HepG2 (cell line): Measurements from ENCODE around the gene TENT4B. TPM values are rescaled to one million over a fixed set of nuclear protein-coding genes. Genes with fewer than 3 reads are reported as not detected.

Source experiments
- AGO1 ChIP-seq: fragments of 200-400 bp; formaldehyde crosslinking; IDR thresholded peaks from 2 replicates; pipeline ENCODE4 v1.6.1; 2017; ENCODE audit warnings: mild to moderate bottlenecking, low read depth, low read length, moderate library complexity; ENCODE audit not compliant: poor library complexity, severe bottlenecking
- ATF1 ChIP-seq: IDR thresholded peaks from 2 replicates; pipeline ENCODE4 v1.6.1; 2016; ENCODE audit warnings: mild to moderate bottlenecking, control low read depth
- GTF3A ChIP-seq: sonication (generic); formaldehyde crosslinking; conservative IDR thresholded peaks from 2 replicates; pipeline ENCODE4 v1.4.0; 2020; ENCODE audit warnings: mild to moderate bottlenecking, missing genetic modification reagents
- KLF9 ChIP-seq: IDR thresholded peaks from 2 replicates; pipeline ENCODE4 v1.6.1; 2016; ENCODE audit warnings: low read depth
- MEIS1 ChIP-seq: sonication (generic); formaldehyde crosslinking; IDR thresholded peaks from 2 replicates; pipeline ENCODE4 v1.9.0; 2021; ENCODE audit warnings: mild to moderate bottlenecking, missing genetic modification reagents, moderate library complexity, borderline replicate concordance
- NFATC3 ChIP-seq: sonication (generic); formaldehyde crosslinking; IDR thresholded peaks from 2 replicates; pipeline ENCODE4 v1.5.1; 2020; ENCODE audit warnings: mild to moderate bottlenecking, missing genetic modification reagents
- NONO ChIP-seq, 2 experiments: fragments of 450-650 bp in 1 of 2; sonication (generic) in 1 of 2; formaldehyde crosslinking in 1 of 2; IDR thresholded peaks in 1 of 2; conservative IDR thresholded peaks in 1 of 2; 2 replicates each; pipeline versions ENCODE4 v1.6.1 to v1.8.0; 2017 to 2022; ENCODE audit warnings: mild to moderate bottlenecking in 1 of 2, missing genetic modification reagents in 1 of 2, moderate library complexity in 1 of 2
- NR2F1 ChIP-seq, 2 experiments: fragments of 450-650 bp in 1 of 2; formaldehyde crosslinking in 1 of 2; IDR thresholded peaks; 2 replicates each; pipeline versions ENCODE4 v1.5.0 to v1.6.1; 2016 to 2020; ENCODE audit warnings: mild to moderate bottlenecking in 1 of 2, missing compliant biosample characterization in 1 of 2, missing genetic modification reagents in 1 of 2, moderate library complexity in 1 of 2
- ZNF24 ChIP-seq: fragments of 450-650 bp; IDR thresholded peaks from 2 replicates; pipeline ENCODE4 v1.6.1; 2017; ENCODE audit warnings: antibody characterized with exemption, mild to moderate bottlenecking
- ZNF256 ChIP-seq: sonication (generic); formaldehyde crosslinking; conservative IDR thresholded peaks from 2 replicates; pipeline ENCODE4 v1.4.0; 2020; ENCODE audit warnings: missing genetic modification reagents
- ZNF292 ChIP-seq: sonication (generic); formaldehyde crosslinking; IDR thresholded peaks from 2 replicates; pipeline ENCODE4 v1.8.1; 2022; ENCODE audit warnings: mild to moderate bottlenecking, low read depth, missing genetic modification reagents, borderline replicate concordance
- ZNF572 ChIP-seq: sonication (generic); formaldehyde crosslinking; IDR thresholded peaks from 2 replicates; pipeline ENCODE4 v1.5.1; 2020; ENCODE audit warnings: mild to moderate bottlenecking, missing genetic modification reagents
- ZNF737 ChIP-seq: sonication (generic); formaldehyde crosslinking; IDR thresholded peaks from 2 replicates; pipeline ENCODE4 v1.5.0; 2020; ENCODE audit warnings: missing genetic modification reagents, mild to moderate bottlenecking, borderline replicate concordance
- ZNF792 ChIP-seq: IDR thresholded peaks from 2 replicates; pipeline ENCODE4 v1.6.1; 2016
- polyA plus RNA-seq, 8 experiments: library from polyadenylated mRNA; depleted of rRNA in 3 of 8; stranded (reverse) in 7 of 8; unstranded in 1 of 8; fragments of >200 nt; fragmentation: Illumina TruSeq in 4 of 8; extraction: Trizol in 4 of 8; gene quantifications; 2 replicates each; pipeline versions ENCODE4 v1.2.1 to v1.2.3, GENCODE V29; 2011 to 2016; ENCODE audit warnings: low read depth in 4 of 8, missing spikeins in 1 of 8, mixed read lengths in 1 of 8; ENCODE audit not compliant: insufficient read depth in 1 of 8
- total RNA-seq, 5 experiments: library from RNA; depleted of rRNA; stranded (reverse); fragments of >200 nt; fragmentation: Illumina TruSeq; extraction: Trizol; gene quantifications; 2 replicates each; pipeline ENCODE4 v1.2.3, GENCODE V29; 2016; ENCODE audit warnings: low read depth in 1 of 5
- TF ChIP-seq, protein P1 (sequence below): IDR thresholded peaks from 2 replicates; pipeline ENCODE4 v1.6.1; 2016; ENCODE audit warnings: control low read depth
- TF ChIP-seq, protein P2 (sequence below): sonication (generic); formaldehyde crosslinking; IDR thresholded peaks from 2 replicates; pipeline ENCODE4 v1.8.0; 2022; ENCODE audit warnings: missing genetic modification reagents, mild to moderate bottlenecking, inconsistent platforms, borderline replicate concordance
- TF ChIP-seq, protein P3 (sequence below): sonication (generic); formaldehyde crosslinking; IDR thresholded peaks from 2 replicates; pipeline ENCODE4 v1.4.0; 2020; ENCODE audit warnings: missing genetic modification reagents, borderline replicate concordance
- TF ChIP-seq, protein P4 (sequence below): sonication (generic); formaldehyde crosslinking; IDR thresholded peaks from 2 replicates; pipeline ENCODE4 v1.4.0; 2020; ENCODE audit warnings: mild to moderate bottlenecking, missing genetic modification reagents
- TF ChIP-seq, protein P5 (sequence below): sonication (generic); formaldehyde crosslinking; IDR thresholded peaks from 2 replicates; pipeline ENCODE4 v1.5.0; 2020; ENCODE audit warnings: missing genetic modification reagents, mild to moderate bottlenecking, borderline replicate concordance

The TENT4B gene
- total and polyA plus RNA-seq, 2 of the 13 experiments (the other 11 are each of a cell fraction or from before 2014, with no cell fraction given), result 15.0 to 32.8 TPM

DNA sequence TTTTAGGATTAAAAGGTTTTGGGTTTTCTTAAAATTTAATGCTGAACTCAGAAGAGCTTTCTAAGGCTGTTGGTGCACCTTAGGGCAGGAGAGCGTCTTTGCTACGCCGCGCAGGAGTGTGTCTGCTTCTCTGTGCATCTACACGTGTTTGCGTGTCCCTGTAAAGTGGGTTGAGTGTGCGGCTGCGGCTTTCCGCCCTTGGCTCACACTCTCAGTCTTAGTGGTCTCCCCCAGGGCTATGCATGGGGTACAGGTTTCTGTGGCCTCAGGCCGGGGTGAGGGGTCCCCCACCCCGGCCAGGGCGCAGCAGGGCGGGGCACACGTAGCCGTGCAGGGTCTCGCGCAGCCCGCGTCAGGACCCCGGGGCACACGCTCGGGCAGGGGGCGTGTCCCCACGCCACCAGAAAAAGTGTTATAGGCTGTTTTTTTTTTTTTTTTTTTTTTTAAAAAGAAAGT is 727 bp upstream of the TENT4B start (continued):
- TF ChIP-seq, protein P1, sequence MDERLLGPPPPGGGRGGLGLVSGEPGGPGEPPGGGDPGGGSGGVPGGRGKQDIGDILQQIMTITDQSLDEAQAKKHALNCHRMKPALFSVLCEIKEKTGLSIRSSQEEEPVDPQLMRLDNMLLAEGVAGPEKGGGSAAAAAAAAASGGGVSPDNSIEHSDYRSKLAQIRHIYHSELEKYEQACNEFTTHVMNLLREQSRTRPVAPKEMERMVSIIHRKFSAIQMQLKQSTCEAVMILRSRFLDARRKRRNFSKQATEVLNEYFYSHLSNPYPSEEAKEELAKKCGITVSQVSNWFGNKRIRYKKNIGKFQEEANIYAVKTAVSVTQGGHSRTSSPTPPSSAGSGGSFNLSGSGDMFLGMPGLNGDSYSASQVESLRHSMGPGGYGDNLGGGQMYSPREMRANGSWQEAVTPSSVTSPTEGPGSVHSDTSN (CRISPR knock-in tag), result no peak
- TF ChIP-seq, protein P2, sequence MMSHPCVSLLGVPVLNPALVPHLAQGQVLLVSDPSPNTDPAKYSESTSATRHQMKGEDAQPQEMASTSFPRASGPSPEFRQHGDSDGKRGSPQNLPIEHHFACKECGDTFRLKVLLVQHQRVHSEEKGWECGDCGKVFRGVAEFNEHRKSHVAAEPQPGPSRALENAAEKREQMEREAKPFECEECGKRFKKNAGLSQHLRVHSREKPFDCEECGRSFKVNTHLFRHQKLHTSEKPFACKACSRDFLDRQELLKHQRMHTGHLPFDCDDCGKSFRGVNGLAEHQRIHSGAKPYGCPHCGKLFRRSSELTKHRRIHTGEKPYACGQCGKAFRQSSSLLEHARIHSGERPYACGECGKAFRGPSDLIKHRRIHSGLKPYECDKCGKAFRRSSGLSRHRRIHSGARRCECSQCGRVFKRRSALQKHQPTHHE, result peak; percentile 45; the same call in 1 of the 2 replicates
- no peak for TF ChIP-seq ZNF737
- TF ChIP-seq MEIS1 (CRISPR knock-in tag), result no peak
- TF ChIP-seq ZNF24, result no peak
- TF ChIP-seq, protein P3, sequence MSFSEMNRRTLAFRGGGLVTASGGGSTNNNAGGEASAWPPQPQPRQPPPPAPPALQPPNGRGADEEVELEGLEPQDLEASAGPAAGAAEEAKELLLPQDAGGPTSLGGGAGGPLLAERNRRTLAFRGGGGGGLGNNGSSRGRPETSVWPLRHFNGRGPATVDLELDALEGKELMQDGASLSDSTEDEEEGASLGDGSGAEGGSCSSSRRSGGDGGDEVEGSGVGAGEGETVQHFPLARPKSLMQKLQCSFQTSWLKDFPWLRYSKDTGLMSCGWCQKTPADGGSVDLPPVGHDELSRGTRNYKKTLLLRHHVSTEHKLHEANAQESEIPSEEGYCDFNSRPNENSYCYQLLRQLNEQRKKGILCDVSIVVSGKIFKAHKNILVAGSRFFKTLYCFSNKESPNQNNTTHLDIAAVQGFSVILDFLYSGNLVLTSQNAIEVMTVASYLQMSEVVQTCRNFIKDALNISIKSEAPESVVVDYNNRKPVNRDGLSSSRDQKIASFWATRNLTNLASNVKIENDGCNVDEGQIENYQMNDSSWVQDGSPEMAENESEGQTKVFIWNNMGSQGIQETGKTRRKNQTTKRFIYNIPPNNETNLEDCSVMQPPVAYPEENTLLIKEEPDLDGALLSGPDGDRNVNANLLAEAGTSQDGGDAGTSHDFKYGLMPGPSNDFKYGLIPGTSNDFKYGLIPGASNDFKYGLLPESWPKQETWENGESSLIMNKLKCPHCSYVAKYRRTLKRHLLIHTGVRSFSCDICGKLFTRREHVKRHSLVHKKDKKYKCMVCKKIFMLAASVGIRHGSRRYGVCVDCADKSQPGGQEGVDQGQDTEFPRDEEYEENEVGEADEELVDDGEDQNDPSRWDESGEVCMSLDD, result peak; percentile 95
- TF ChIP-seq, protein P4, sequence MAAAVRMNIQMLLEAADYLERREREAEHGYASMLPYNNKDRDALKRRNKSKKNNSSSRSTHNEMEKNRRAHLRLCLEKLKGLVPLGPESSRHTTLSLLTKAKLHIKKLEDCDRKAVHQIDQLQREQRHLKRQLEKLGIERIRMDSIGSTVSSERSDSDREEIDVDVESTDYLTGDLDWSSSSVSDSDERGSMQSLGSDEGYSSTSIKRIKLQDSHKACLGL, result 0 out of 2 replicates have a peak, but pooled peaks have one; percentile 1
- TF ChIP-seq ATF1 (CRISPR knock-in tag), result no peak
- TF ChIP-seq NFATC3, result no peak
- TF ChIP-seq ZNF792 (CRISPR knock-in tag), result no peak
- TF ChIP-seq GTF3A (CRISPR knock-in tag), result no peak
- TF ChIP-seq NONO (IDR thresholded peaks at IDR 0.05), result no peak
- TF ChIP-seq NONO (CRISPR knock-in tag; conservative IDR thresholded peaks at IDR 0.05), result peak; percentile 38
- TF ChIP-seq, protein P5, sequence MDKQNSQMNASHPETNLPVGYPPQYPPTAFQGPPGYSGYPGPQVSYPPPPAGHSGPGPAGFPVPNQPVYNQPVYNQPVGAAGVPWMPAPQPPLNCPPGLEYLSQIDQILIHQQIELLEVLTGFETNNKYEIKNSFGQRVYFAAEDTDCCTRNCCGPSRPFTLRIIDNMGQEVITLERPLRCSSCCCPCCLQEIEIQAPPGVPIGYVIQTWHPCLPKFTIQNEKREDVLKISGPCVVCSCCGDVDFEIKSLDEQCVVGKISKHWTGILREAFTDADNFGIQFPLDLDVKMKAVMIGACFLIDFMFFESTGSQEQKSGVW (CRISPR knock-in tag), result no peak
- no peak for TF ChIP-seq AGO1
- TF ChIP-seq ZNF292 (CRISPR knock-in tag), result peak; percentile 50
- 0 out of 2 replicates have a peak, but pooled peaks have one; percentile 59 for TF ChIP-seq ZNF256 (CRISPR knock-in tag)
- TF ChIP-seq NR2F1 (CRISPR knock-in tag; IDR thresholded peaks at IDR 0.05), result no peak
- TF ChIP-seq KLF9 (CRISPR knock-in tag), result peak; percentile 82; the same call in 1 of the 2 replicates
- TF ChIP-seq ZNF572 (CRISPR knock-in tag), result 0 out of 2 replicates have a peak, but pooled peaks have one; percentile 79
